Measurements from ENCODE around the gene LCORL.

The LCORL gene

DNA sequence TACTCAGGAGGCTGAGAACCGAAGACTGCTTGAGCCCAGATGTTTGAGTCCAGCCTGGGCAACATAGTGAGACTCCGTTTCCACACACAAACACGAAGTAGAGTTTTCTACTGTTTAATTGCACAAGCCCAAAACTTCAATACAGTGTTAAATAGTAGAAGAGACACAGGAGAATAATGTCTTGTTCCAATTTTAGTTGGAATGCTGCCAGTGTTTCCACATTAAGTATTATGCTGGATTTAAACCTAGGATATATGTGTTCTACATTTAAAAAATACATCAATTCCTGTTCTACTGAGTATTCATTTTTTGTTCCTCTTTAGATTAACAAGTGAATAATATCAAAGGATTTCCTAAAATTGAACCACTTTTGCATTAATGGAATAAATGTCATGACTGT, 91.3 kb downstream of the LCORL start:
- Histone ChIP-seq H3K4me1 (no peaks in the 10 kb centered on the region), H3K4me3 (no peak overlapping the region), H3K36me3 (peaks cover 0 to 3% (median 0%) of the 10 kb centered on the region in 3 donors), H3K27me3 (no peaks in the 10 kb centered on the region), H3K9me3 (peaks cover 0 to 12% (median 0%) of the 10 kb centered on the region in 3 donors), H3K27ac (no peak overlapping the region)
- DNase-seq, result no peak
- TF ChIP-seq, protein P1, sequence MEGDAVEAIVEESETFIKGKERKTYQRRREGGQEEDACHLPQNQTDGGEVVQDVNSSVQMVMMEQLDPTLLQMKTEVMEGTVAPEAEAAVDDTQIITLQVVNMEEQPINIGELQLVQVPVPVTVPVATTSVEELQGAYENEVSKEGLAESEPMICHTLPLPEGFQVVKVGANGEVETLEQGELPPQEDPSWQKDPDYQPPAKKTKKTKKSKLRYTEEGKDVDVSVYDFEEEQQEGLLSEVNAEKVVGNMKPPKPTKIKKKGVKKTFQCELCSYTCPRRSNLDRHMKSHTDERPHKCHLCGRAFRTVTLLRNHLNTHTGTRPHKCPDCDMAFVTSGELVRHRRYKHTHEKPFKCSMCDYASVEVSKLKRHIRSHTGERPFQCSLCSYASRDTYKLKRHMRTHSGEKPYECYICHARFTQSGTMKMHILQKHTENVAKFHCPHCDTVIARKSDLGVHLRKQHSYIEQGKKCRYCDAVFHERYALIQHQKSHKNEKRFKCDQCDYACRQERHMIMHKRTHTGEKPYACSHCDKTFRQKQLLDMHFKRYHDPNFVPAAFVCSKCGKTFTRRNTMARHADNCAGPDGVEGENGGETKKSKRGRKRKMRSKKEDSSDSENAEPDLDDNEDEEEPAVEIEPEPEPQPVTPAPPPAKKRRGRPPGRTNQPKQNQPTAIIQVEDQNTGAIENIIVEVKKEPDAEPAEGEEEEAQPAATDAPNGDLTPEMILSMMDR (IDR thresholded peaks at IDR 0.05), result no peak
- intact Hi-C loops (cut with DNase I; ENCODE audit: low total_unique reads), result no loop called here

DNA sequence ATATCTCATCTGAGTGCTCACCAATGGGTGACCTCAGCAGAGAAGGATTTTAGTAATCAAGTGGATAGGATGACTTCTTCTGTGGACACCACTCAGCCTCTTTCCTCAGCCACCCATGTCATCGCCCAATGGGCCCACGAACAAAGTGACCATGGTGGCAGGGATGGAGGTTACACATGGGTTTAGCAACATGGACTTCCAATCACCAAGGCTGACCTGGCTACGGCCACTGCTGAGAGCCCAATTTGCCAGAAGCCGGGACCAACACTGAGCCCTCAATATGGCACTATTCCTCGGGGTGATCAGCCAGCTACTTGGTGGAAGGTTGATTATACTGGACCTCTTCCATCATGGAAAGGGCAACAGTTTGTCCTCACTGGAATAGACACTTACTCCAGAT, 97.4 kb downstream of the LCORL start:
- DNase-seq, result no peak
- H3K4me3 ChIP-seq, result no peak overlapping the region
- intact Hi-C loops (cut with DNase I; ENCODE audit: low total_unique reads), result no loop called here

DNA sequence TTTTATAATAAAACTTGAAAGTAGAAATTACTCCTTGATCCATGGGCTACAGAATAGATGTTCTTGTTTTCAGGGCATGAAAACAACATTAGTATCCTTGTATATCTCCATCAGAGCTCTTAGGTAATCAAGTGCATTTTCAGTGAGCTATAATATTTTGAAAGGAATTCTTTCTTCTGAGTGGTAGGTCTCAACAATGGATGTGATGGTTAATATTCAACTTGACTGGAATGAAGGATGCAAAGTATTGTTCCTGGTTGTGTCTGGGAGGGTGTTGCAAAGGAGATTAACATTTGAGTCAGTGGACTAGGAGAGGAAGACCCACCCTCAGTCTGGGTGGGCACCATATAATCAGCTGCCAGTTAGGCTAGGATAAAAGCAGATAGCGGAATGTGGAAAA, 100.1 kb downstream of the LCORL start:
- Histone ChIP-seq H3K27me3 (no peaks in the 10 kb centered on the region), H3K27ac (no peak overlapping the region), H3K4me3 (no peak overlapping the region), H3K4me1 (no peaks in the 10 kb centered on the region), H3K36me3 (peaks cover 0 to 7% (median 0%) of the 10 kb centered on the region in 3 donors), H3K9me3 (no peaks in the 10 kb centered on the region)
- DNase-seq, result no peak
- TF ChIP-seq, protein P1 (IDR thresholded peaks at IDR 0.05), result no peak
- intact Hi-C loops (cut with DNase I; ENCODE audit: low total_unique reads), result no loop called here

More for the DNA sequence above, 97.4 kb downstream of the LCORL start:
- H3K4me1 ChIP-seq, result no peaks in the 10 kb centered on the region
- no peak overlapping the region for H3K27ac ChIP-seq
- H3K9me3 ChIP-seq, result peaks cover 0 to 5% (median 0%) of the 10 kb centered on the region in 3 donors
- TF ChIP-seq, protein P1 (IDR thresholded peaks at IDR 0.05), result no peak
- H3K36me3 ChIP-seq, result peaks cover 0 to 7% (median 3%) of the 10 kb centered on the region in 3 donors
- no peaks in the 10 kb centered on the region for H3K27me3 ChIP-seq

DNA sequence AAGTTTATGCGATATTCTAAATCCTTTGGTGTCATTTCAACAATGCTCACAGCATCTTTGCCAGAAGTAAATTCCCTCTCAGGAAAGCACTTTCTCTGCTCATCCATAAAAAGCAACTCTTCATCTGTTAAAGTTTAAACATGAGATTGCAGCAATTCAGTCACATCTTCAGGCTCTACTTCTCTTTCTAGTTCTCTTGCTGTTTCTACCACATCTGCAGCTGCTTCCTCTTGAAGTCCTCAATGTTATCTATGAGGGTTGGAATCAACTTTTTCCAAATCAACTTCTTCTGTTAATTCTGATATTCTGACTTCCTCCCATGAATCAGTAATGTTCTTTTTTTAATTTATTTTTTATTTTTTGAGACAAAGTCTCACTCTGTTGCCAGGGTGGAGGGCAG, 100.9 kb downstream of the LCORL start:
- Histone ChIP-seq H3K4me1 (no peaks in the 10 kb centered on the region), H3K4me3 (no peak overlapping the region), H3K27ac (no peak overlapping the region), H3K9me3 (no peaks in the 10 kb centered on the region), H3K36me3 (peaks cover 0 to 7% (median 0%) of the 10 kb centered on the region in 3 donors), H3K27me3 (no peaks in the 10 kb centered on the region)
- DNase-seq, result no peak
- intact Hi-C loops (cut with DNase I; ENCODE audit: low total_unique reads), result no loop called here
- TF ChIP-seq, protein P1 (IDR thresholded peaks at IDR 0.05), result no peak

DNA sequence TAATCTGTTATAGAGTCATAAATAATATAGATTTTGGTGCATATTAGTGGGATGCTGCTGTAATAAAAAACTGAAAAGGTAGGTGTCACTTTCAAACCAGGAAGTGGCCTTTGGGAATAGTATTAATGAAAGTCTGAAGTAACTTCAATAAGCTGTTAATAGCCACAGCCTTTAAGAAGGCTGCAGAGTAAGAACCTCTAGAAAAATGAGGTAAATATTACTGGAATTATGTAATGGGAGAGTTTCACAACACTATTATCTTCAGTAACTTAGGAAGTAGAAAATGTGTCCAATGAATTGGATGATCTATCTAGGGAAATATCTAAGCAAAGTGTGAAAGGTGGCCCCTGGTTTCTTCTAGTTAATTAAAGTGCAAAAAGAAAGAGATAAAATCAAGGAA, 106.1 kb downstream of the LCORL start:
- DNase-seq, result no peak
- TF ChIP-seq, protein P1 (IDR thresholded peaks at IDR 0.05), result no peak
- Histone ChIP-seq H3K27ac (no peak overlapping the region), H3K4me1 (no peaks in the 10 kb centered on the region), H3K27me3 (no peaks in the 10 kb centered on the region), H3K36me3 (peaks cover 0 to 7% (median 6%) of the 10 kb centered on the region in 3 donors), H3K4me3 (no peak overlapping the region), H3K9me3 (no peaks in the 10 kb centered on the region)
- intact Hi-C loops (cut with DNase I; ENCODE audit: low total_unique reads), result no loop called here

DNA sequence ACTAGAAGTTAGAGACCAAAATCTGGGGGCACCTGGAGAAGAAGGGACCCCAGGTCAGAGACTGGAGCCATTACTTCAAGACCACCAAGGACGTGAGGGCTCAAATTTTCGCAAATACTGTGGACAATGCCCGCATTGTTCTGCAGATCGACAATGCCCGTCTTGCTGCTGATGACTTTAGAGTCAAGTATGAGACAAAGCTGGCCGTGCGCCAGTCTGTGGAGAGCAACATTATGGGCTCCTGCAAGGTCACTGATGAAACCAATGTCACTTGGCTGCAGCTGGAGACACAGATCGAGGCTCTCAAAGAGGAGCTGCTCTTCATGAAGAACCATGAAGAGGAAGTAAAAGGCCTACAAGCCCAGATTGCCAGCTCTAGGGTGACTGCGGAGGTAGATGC, 109.5 kb downstream of the LCORL start:
- no peak for DNase-seq
- TF ChIP-seq, protein P1 (IDR thresholded peaks at IDR 0.05), result no peak
- intact Hi-C loops (cut with DNase I; ENCODE audit: low total_unique reads), result no loop called here

More for the DNA sequence above, 109.5 kb downstream of the LCORL start:
- Histone ChIP-seq H3K4me3 (no peak overlapping the region), H3K27me3 (no peaks in the 10 kb centered on the region), H3K27ac (no peak overlapping the region), H3K9me3 (no peaks in the 10 kb centered on the region), H3K4me1 (no peaks in the 10 kb centered on the region), H3K36me3 (peaks cover 0 to 7% (median 6%) of the 10 kb centered on the region in 3 donors)
